ENCODE results near the gene KREMEN1. TPM values are rescaled to one million over a fixed set of nuclear protein-coding genes. Genes with fewer than 3 reads are reported as not detected.

KREMEN1 gene
- total and polyA plus RNA-seq, 10 of the 15 experiments (the other 5 are each of a cell fraction or from before 2014, with no cell fraction given): 0.10 to 2.5 (median 0.20) TPM; not detected in 1

- intact Hi-C loops (cut with micrococcal nuclease; ENCODE audit: unreplicated experiment): no loop called here
- H4K20me1 ChIP-seq (ENCODE audit: control insufficient read depth, insufficient read depth): no peaks in the 10 kb centered on the region
- H3K9me3 ChIP-seq (replicated peaks; ENCODE audit: control insufficient read depth, insufficient read depth, low read length): no peaks in the 10 kb centered on the region
- ATAC-seq (no peak), DNase-seq (ENCODE audit: low read depth, low spot score) (no peak), FAIRE-seq (no peak)
- H3K4me1 ChIP-seq (ENCODE audit: control insufficient read depth, insufficient read depth, low read length): no peaks in the 10 kb centered on the region
- no peak overlapping the region for H3K27ac ChIP-seq (ENCODE audit: control insufficient read depth, insufficient read depth)
- 56% methylated on average over 14 of the region's 14 CpGs for WGBS (ENCODE audit: insufficient coverage, insufficient replicate concordance, low lambda C conversion rate, missing lambda C conversion rate)
- H3K79me2 ChIP-seq (ENCODE audit: control insufficient read depth, insufficient read depth, low read length): no peaks in the 10 kb centered on the region
- no TSS peak for BruUV-seq (replicated peaks)
- no peak for TF ChIP-seq RAD51 (IDR thresholded peaks at IDR 0.05)
- no peak for TF ChIP-seq E4F1 (IDR thresholded peaks at IDR 0.05; ENCODE audit: borderline replicate concordance, partially characterized antibody)
- no peak for TF ChIP-seq NFIC (IDR thresholded peaks at IDR 0.05; ENCODE audit: low read depth, low read length)
- TF ChIP-seq CBX5 (IDR thresholded peaks at IDR 0.05; ENCODE audit: low read depth): no peak
- no peak for TF ChIP-seq REST (IDR thresholded peaks at IDR 0.05; ENCODE audit: low read depth, low read length)
- TF ChIP-seq RAD21 (IDR thresholded peaks at IDR 0.05; ENCODE audit: insufficient read depth, low read depth, low read length): no peak
- no peak for TF ChIP-seq PRDM15 (CRISPR knock-in tag; IDR thresholded peaks at IDR 0.05)
- in situ Hi-C loops (cut with MboI): no loop called here
- ChIA-PET SMC1A (ENCODE audit: uncharacterized antibody, unreplicated experiment) (no interaction called here), RAD21 (ENCODE audit: unreplicated experiment) (no interaction called here), POLR2A (no interaction called here), CTCF (interaction anchor here (1.0 kb wide), 1 partner anchor 106 kb away, joined by 3 read pairs; no protein-coding TSS in a partner anchor)
- no peak overlapping the region for H2AFZ ChIP-seq (ENCODE audit: control insufficient read depth, low read depth, low read length)
- H3K36me3 ChIP-seq (ENCODE audit: control insufficient read depth in 2 of 2, insufficient read depth in 2 of 2, low read length in 1 of 2): no peaks in the 10 kb centered on the region
- H3K4me3 ChIP-seq: no peak overlapping the region
- H3K9ac ChIP-seq (ENCODE audit: control insufficient read depth, insufficient read depth, low read length): no peak overlapping the region
- H3K27me3 ChIP-seq (replicated peaks in 1 of 2; ENCODE audit: control insufficient read depth in 2 of 2, insufficient read depth in 2 of 2, low read length in 1 of 2): no peaks in the 10 kb centered on the region; a peak in 1 of 4 replicates
- no peak overlapping the region for H3K4me2 ChIP-seq (ENCODE audit: control insufficient read depth, insufficient read depth)
Observed at GRCh38 chr22:29146091-29146560, 73.3 kb downstream of the KREMEN1 start.
